Measurements from ENCODE around the gene C4orf50. TPM values are rescaled to one million over a fixed set of nuclear protein-coding genes. Genes with fewer than 3 reads are reported as not detected.
"Not testable (repeated sequence)": the region's sequence is repeated elsewhere in the genome, so short reads cannot be mapped to it uniquely, and the experiment has no call there.

Gene C4orf50
- total RNA-seq, 2 experiments from 2014 or later: not detected

DNA sequence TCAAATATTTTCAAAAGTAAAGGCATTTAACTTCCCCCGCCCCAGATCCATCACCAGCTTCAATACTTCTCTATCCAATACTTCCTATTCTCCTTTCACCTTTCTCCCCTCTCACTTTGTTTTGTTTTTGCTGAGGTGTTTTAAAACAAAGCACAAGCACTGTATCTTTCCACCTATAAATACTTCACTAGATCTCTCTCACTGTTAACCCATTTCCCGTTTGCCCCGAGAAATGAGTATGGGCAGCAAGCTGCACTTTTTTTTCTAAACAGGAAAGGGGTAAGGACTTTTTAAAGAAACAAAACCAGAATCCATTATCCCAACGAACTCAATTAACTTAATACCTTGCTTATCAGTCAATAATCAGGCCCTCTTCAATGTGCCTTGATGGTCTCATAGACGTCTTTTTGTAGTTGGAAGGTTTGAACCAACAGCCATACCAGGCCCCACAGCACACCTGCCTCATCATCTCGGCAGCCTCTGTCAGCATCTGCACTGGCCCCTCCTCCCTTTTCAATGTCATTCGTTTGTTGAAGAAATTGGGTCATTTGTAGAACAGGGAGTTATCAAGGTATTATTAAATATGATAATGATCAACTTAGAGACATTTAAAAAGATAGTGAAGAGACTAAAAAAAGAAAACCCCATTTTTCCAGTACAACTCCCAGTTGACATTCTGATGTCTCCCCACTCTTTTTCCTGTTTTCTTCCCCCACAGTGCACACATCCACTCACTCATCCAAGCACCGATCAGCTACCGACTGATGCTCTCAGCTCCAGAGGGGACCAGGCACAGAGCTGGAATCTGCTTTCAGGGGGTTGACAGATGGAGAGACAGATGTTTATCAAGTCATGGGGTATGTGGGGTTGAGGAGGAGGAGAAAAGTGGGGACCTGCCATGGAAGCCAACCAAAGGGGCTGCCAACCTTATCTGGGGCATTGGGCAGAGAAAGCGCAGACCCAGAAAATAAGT is 151.1 kb downstream of the C4orf50 start:
- Mint-ChIP-seq H3K4me3 (no peak overlapping the region), H3K9me3 (no peaks in the 10 kb centered on the region), H3K4me1 (peaks cover 26% of the 10 kb centered on the region), H3K27ac (no peak overlapping the region), H3K36me3 (no peaks in the 10 kb centered on the region), H3K27me3 (peaks cover 39% of the 10 kb centered on the region)
- no peak for DNase-seq

GRCh38 chr4:5865896-5866599 is 152.2 kb downstream of the C4orf50 start:
- Mint-ChIP-seq H3K27me3 (peaks cover 36% of the 10 kb centered on the region), H3K4me1 (peaks cover 26% of the 10 kb centered on the region), H3K4me3 (no peak overlapping the region), H3K9me3 (no peaks in the 10 kb centered on the region), H3K36me3 (no peaks in the 10 kb centered on the region), H3K27ac (no peak overlapping the region)
- DNase-seq: no peak

DNA sequence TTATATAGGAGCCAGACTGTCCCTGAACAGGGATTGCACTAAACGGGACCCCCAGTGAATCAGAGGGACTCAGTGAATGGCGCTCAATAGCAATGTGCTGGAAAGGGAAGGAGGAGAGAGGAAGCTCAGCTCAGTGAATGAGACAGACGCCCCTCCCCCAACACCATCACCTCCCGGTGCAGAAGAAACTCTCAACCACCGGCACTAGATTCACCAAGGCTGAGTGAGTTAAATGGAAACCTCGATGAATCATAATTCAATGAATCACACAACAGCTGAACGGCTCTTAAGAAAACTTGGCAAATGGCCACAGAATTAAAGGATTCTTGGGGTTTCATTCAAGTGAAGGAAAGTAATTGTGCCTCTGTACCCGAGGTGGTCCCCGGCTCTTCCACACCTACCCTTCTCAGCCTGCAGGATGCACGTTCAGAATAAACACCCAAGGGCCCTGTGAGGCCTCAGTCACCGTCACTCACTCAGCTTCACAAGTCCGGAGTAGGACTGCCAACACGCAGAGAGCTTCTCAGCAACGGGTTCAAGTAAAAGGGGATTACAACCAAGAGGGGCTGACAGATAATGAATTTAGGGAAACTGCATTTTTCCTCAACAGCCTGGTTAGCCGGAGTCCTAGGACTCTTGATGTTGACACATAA is 154.6 kb downstream of the C4orf50 start:
- Mint-ChIP-seq H3K4me1 (peaks cover 22% of the 10 kb centered on the region), H3K36me3 (no peaks in the 10 kb centered on the region), H3K27me3 (peaks cover 21% of the 10 kb centered on the region), H3K9me3 (no peaks in the 10 kb centered on the region), H3K4me3 (no peak overlapping the region), H3K27ac (peak overlapping the region; percentile 16)
- DNase-seq: peak; percentile 64

DNA sequence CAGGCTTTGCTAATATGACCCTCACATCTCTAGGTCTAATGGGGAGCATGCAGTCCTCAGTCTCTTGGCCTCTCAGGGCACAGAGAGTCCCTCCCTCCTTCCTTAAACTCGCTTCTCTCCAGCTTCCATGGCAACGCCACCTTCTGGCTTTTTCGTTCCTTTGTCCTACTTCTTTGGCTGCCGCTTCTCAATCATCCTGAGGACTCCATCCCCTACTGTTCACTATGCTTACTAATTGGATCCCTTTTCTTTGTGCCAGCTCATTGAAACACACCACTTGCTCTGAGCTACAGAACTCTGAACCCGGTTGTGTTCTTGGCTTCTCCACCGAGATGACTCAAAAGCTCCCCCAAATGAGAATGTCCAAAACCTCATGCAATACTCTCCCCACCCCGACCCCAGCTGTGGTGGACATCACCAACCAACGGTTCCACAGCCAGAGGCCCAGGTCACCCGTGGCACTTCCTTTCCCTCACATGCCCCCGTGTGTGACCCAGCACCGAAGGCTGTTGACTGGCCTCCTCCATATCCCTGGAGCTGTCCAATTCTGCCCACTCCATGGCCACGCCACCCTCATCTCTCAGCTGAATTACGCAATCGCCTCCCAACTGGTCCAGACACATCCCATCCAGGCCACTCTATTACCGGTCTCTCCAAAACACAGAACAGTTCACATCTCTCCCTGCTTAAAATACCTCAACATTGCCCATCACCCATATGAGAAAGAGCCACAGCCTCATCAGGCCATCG is 160.0 kb downstream of the C4orf50 start:
- H3K27ac Mint-ChIP-seq: no peak overlapping the region
- no peak for DNase-seq
- peaks cover 1% of the 10 kb centered on the region for H3K4me1 Mint-ChIP-seq
- H3K4me3 Mint-ChIP-seq: no peak overlapping the region
- no peaks in the 10 kb centered on the region for H3K36me3 Mint-ChIP-seq
- no peaks in the 10 kb centered on the region for H3K9me3 Mint-ChIP-seq
- no peaks in the 10 kb centered on the region for H3K27me3 Mint-ChIP-seq

- no peak overlapping the region for H3K27ac Mint-ChIP-seq
- H3K4me3 Mint-ChIP-seq: no peak overlapping the region
- H3K4me1 Mint-ChIP-seq: no peaks in the 10 kb centered on the region
- H3K36me3 Mint-ChIP-seq: no peaks in the 10 kb centered on the region
- H3K27me3 Mint-ChIP-seq: no peaks in the 10 kb centered on the region
- H3K9me3 Mint-ChIP-seq: no peaks in the 10 kb centered on the region
- no peak for DNase-seq
Observed at GRCh38 chr4:5857199-5857598, 161.0 kb downstream of the C4orf50 start.

DNA sequence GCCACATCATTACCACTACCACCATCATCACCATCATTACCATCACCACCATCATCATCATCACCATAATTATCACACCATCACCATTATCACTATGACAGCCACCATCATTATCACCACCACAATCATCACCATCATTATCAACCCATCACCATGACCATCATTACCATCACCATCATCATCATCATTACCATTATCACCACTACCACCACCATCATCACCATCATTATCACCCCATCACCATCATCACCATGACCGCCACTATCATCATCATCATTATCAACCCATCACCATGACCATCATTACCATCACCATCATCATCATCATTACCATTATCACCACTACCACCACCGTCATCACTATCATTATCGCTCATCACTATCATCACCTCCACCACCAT is 161.9 kb downstream of the C4orf50 start:
- H3K27me3 Mint-ChIP-seq, H3K36me3 Mint-ChIP-seq, H3K9me3 Mint-ChIP-seq, DNase-seq, H3K4me1 Mint-ChIP-seq, H3K4me3 Mint-ChIP-seq, H3K27ac Mint-ChIP-seq: not testable (repeated sequence)

GRCh38 chr4:5854929-5855328 is 163.3 kb downstream of the C4orf50 start:
- Mint-ChIP-seq H3K27ac (no peak overlapping the region), H3K27me3 (peaks cover 14% of the 10 kb centered on the region), H3K36me3 (no peaks in the 10 kb centered on the region), H3K4me1 (no peaks in the 10 kb centered on the region), H3K9me3 (no peaks in the 10 kb centered on the region), H3K4me3 (no peak overlapping the region)
- DNase-seq: no peak

DNA sequence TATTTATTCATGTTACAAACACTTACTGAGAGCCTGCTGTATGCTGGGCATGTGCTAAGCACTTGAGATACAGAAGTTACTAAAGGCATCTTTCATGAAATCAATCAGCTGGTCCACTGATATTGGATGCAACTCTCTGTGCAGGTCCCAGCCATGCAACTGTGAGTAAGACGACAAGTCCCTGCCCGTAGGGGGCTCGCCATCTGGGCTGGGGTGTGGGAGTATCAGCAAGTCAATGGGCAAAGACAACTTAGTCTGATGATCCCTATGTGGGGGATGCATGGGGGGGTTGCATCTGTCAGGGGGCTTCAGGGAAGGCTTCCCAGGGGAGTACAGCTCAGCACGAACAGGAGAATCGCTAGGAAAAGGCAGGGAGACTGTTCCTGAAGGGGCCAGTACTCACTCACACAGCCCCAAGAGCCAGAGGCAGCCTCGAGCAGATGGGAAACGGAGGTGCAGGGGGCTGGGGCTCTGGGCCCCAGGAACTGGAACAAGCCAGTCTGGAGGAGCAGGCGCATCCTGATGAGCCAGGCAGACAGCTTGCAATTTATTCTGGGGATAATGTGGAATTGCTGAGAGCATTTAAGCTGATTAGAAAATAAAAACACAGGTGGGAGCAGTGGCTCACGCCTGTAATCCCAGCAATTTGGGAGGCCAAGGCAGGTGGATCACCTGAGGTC is 165.6 kb downstream of the C4orf50 start:
- H3K4me1 Mint-ChIP-seq: no peaks in the 10 kb centered on the region
- no peak for DNase-seq
- H3K9me3 Mint-ChIP-seq: no peaks in the 10 kb centered on the region
- no peaks in the 10 kb centered on the region for H3K36me3 Mint-ChIP-seq
- H3K4me3 Mint-ChIP-seq: no peak overlapping the region
- peaks cover 25% of the 10 kb centered on the region for H3K27me3 Mint-ChIP-seq
- H3K27ac Mint-ChIP-seq: no peak overlapping the region

GRCh38 chr4:5851637-5852301 is 166.5 kb downstream of the C4orf50 start:
- no peak for DNase-seq
- Mint-ChIP-seq H3K4me1 (no peaks in the 10 kb centered on the region), H3K27me3 (peaks cover 25% of the 10 kb centered on the region), H3K9me3 (no peaks in the 10 kb centered on the region), H3K36me3 (no peaks in the 10 kb centered on the region), H3K4me3 (no peak overlapping the region), H3K27ac (no peak overlapping the region)

Other genes starting within 250 kb of the C4orf50 start
- gene CRMP1, start 125.3 kb downstream of the C4orf50 start, total RNA-seq: not detected
- 1 to 10 TPM; 1.0 to 1.6 TPM for gene JAKMIP1, start 182.1 kb upstream of the C4orf50 start, total RNA-seq